AG09309 (cell line): ENCODE results near the gene NXNL2.

Experiments used
- DNase-seq: peaks from one replicate; pipeline ENCODE4 v3.0.0-alpha.2; 2010; ENCODE audit warnings: low read depth
- H3K4me3 ChIP-seq: 2 replicates; pipeline ENCODE4 v1.5.1; 2011; ENCODE audit warnings: mild to moderate bottlenecking, low read depth, low read length, moderate library complexity; ENCODE audit not compliant: control insufficient read depth
- TF ChIP-seq, protein P1 (sequence below): IDR thresholded peaks from 2 replicates; pipeline ENCODE4 v1.5.1; 2011; ENCODE audit warnings: mild to moderate bottlenecking, low read depth, low read length, inconsistent platforms; ENCODE audit not compliant: insufficient read depth, control insufficient read depth; ENCODE audit errors: missing control alignments

NXNL2 gene

GRCh38 chr9:88534456-88535225 lies at the start of gene NXNL2:
NXNL2 (plus strand) TSS chr9:88535178; CDS start chr9:88535435, 257 bp downstream.
- H3K4me3 ChIP-seq = peak within 1 kb of the TSS; percentile 68
- TF ChIP-seq, protein P1, sequence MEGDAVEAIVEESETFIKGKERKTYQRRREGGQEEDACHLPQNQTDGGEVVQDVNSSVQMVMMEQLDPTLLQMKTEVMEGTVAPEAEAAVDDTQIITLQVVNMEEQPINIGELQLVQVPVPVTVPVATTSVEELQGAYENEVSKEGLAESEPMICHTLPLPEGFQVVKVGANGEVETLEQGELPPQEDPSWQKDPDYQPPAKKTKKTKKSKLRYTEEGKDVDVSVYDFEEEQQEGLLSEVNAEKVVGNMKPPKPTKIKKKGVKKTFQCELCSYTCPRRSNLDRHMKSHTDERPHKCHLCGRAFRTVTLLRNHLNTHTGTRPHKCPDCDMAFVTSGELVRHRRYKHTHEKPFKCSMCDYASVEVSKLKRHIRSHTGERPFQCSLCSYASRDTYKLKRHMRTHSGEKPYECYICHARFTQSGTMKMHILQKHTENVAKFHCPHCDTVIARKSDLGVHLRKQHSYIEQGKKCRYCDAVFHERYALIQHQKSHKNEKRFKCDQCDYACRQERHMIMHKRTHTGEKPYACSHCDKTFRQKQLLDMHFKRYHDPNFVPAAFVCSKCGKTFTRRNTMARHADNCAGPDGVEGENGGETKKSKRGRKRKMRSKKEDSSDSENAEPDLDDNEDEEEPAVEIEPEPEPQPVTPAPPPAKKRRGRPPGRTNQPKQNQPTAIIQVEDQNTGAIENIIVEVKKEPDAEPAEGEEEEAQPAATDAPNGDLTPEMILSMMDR = no peak
- no peak for DNase-seq

DNA sequence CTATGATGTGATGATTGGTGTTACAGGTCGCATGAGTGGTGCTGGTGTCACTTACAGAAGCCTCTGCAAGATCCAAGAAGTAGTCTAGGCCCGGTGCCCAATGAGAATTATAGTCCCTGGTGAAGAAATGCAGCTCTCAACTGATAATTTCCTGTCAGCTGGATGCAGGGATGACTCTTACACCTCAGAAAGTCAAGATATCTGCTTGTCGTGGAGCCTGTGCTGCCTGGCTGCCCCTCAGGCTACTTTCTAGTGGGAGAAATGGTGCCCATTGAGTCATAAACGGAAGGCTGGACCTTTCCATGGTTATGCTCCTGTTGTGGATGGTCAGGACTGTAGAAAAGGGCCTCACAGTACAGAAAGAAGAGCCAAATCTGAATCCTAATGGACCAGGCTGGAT lies 46.8 kb upstream of the NXNL2 start:
- TF ChIP-seq, protein P1 = no peak
- no peak for DNase-seq

DNA sequence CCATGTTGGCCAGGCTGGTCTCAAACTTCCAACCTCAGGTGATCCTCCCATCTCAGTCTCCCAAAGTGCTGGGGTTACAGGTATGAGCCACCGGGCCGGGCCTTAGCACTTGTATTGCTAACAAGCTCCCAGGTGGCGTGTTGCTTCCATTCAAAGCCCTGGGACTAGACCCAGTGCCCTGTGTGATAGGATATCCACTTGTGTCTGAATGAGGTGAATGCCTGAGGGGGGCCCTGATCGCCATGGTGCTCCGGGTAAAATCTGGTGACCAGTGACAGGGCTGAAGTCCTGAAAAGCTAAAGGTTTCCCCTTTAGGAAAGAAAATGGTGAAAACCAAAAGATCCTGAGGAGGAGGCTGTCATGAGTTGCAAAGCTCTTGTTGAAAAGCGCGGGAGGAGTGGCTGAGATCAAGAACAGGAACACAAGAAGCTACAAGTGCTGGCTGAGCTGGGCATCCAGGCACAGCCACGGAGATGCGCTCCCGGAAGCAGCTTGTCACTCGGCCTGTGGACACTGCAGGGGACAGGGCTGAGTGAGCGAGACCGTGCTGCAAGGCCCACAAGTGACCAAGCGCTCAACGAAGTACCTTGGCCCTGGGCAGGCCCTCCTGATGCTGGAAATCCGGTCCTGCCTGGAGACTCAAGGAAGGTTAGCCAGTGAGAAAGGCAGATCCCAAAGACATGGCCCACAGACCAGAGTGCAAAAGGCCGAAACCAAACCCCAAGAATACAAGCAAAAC lies 39.8 kb upstream of the NXNL2 start:
- no peak overlapping the region for H3K4me3 ChIP-seq
- TF ChIP-seq, protein P1 = no peak
- DNase-seq = no peak

More for the DNA sequence above, 46.8 kb upstream of the NXNL2 start:
- no peak overlapping the region for H3K4me3 ChIP-seq

DNA sequence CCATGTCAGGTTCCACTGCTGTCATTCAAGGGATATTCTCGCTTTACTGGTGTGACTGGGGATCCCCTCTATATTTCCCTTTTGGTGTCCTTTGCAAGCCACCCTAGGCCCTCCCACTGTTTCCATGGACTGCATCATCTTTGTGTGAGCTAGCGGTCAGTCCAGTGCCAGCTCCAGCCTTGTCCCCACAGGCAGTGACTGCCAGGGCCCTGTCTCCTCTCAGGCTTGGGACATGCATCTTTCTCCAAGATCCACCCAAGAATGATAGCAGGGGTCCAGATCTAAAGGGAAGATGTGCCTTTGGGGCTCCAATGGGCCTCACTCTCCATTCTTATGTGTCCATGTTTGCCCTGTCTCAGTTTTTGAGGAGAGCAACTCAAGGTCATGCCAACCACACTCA lies 37.8 kb upstream of the NXNL2 start:
- DNase-seq = no peak

DNA sequence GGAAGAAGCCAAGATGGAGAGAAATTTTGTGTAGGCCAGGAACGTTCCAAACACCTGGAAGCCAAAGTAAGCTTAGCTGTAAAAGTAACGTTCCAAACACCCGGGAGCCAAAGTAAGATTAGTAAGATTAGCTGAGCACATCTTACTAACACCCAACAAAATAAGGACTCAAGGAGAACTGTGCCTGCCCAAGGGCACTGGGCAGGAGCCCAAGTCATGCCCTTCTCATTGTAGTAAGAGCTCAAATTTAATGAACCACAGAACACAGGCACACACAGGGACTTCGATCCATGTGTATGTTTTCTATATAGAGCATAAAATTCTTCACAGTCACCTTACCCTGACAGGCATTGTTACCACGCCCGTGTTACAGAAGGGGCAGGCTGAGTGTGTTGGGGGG lies 36.1 kb upstream of the NXNL2 start:
- no peak for DNase-seq
- TF ChIP-seq, protein P1 = no peak
- no peak overlapping the region for H3K4me3 ChIP-seq

More for the DNA sequence above, 37.8 kb upstream of the NXNL2 start:
- TF ChIP-seq, protein P1 = no peak
- H3K4me3 ChIP-seq = no peak overlapping the region

DNA sequence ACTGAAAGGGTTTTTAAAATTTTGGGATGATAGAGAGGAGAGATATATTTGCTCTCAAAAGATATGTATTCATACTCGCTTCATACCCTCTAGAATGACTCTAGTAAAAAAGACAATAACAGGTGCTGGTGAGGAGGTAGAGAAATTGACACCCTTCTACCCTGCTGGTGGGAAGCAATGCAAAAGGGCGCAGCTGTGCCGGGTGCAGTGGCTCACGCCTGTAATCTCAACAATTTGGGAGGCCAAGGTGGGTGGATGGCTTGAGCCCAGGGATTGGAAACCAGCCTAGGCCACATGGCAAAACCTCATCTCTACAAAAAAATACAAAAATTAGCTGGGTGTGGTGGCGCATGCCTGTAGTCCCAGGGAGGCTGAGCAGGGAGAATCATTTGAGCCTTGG lies 33.9 kb upstream of the NXNL2 start:
- DNase-seq = no peak
- TF ChIP-seq, protein P1 = no peak
- no peak overlapping the region for H3K4me3 ChIP-seq
